HCT116 (cell line): ENCODE measurements around the gene TTLL4. TPM values are rescaled to one million over a fixed set of nuclear protein-coding genes. Genes with fewer than 3 reads are reported as not detected.

ENCODE experiments used
- ATAC-seq: fragments of 200-7000 bp; cut with Tn5 transposase; 2 replicates; pipeline ENCODE4 v1.9.1; 2020; ENCODE audit warnings: mild to moderate bottlenecking, moderate library complexity
- BruUV-seq: library from RNA; stranded (reverse); fragments of 400-500 nt; replicated peaks from 2 replicates; lab custom pipeline; 2021; lab: Mats Ljungman, UMichigan
- CTCF ChIA-PET: fragments of 300-600 bp; sonication (Branson Sonifier 250); formaldehyde crosslinking; loops from one replicate; lab custom pipeline; 2021; ENCODE audit warnings: antibody characterized with exemption; lab: Charles Lee
- POLR2A ChIA-PET: fragments of 300-600, 350-600 bp; sonication (Branson Sonifier 250); formaldehyde crosslinking; loops from one replicate; lab custom pipeline; 2021; ENCODE audit warnings: antibody characterized with exemption; lab: Charles Lee
- RAD21 ChIA-PET, 2 experiments: fragments of 300-600 bp; sonication (Branson Sonifier 250); formaldehyde crosslinking; loops; one replicate each; lab custom pipeline; 2023; ENCODE audit warnings: low total read pairs in 2 of 2; ENCODE audit not compliant: uncharacterized antibody in 2 of 2, unreplicated experiment in 2 of 2, low non-redundant PET in 1 of 2; lab: Charles Lee
- DNase-seq: peaks from one replicate; pipeline ENCODE4 v3.0.0-alpha.2; 2010; ENCODE audit warnings: low read depth, low spot score
- H2AFZ ChIP-seq: fragments of 200-600 bp; shearing (Covaris generic), sonication (generic); 2 replicates; pipeline ENCODE4 v1.6.1; 2017; ENCODE audit warnings: low read depth, mixed run types, mixed read lengths, antibody characterized with exemption, low read length; ENCODE audit not compliant: poor library complexity, severe bottlenecking
- H3K27ac ChIP-seq: 2 replicates; pipeline ENCODE4 v1.5.1; 2012; ENCODE audit warnings: low read depth, low read length
- H3K27me3 ChIP-seq: fragments of 200-600 bp; sonication (generic); 2 replicates; pipeline ENCODE4 v1.6.1; 2016; ENCODE audit warnings: mixed run types, low read length, mixed read lengths; ENCODE audit not compliant: insufficient read depth
- H3K36me3 ChIP-seq, 2 experiments: fragments of 200-500 bp in 1 of 2; fragments of 200-600 bp in 1 of 2; sonication (Bioruptor generic) in 1 of 2; sonication (generic) in 1 of 2; 2 replicates each; pipeline versions ENCODE4 v1.5.1 to v1.6.1; 2014 to 2016; ENCODE audit warnings: low read length in 2 of 2, inconsistent platforms in 1 of 2, mixed read lengths in 1 of 2, mixed run types in 1 of 2; ENCODE audit not compliant: insufficient read depth in 2 of 2, control insufficient read depth in 1 of 2
- H3K4me1 ChIP-seq, 2 experiments: fragments of 200-600 bp in 1 of 2; sonication (generic) in 1 of 2; 2 replicates each; pipeline versions ENCODE4 v1.5.1 to v1.6.1; 2012 to 2017; ENCODE audit warnings: low read length in 2 of 2, inconsistent platforms in 1 of 2, mild to moderate bottlenecking in 1 of 2, mixed read lengths in 1 of 2, mixed run types in 1 of 2, moderate library complexity in 1 of 2; ENCODE audit not compliant: insufficient read depth in 2 of 2, control insufficient read depth in 1 of 2
- H3K4me2 ChIP-seq: fragments of 200-600 bp; sonication (generic); 2 replicates; pipeline ENCODE4 v1.6.1; 2017; ENCODE audit warnings: mixed run types, low read length, mixed read lengths
- H3K4me3 ChIP-seq, 2 experiments: fragments of 200-600 bp in 1 of 2; sonication (generic) in 1 of 2; replicated peaks in 1 of 2; 2 replicates each; pipeline ENCODE4 v1.5.1; 2011 to 2016; ENCODE audit warnings: low read length in 2 of 2, control low read depth in 1 of 2, low read depth in 1 of 2, mild to moderate bottlenecking in 1 of 2, mixed read lengths in 1 of 2, mixed run types in 1 of 2
- H3K79me2 ChIP-seq: fragments of 200-600 bp; sonication (generic); 2 replicates; pipeline ENCODE4 v1.6.1; 2017; ENCODE audit warnings: mild to moderate bottlenecking, mixed run types, low read length, moderate library complexity, mixed read lengths; ENCODE audit not compliant: insufficient read depth
- H3K9ac ChIP-seq: fragments of 200-600 bp; sonication (generic); 2 replicates; pipeline ENCODE4 v1.6.1; 2016; ENCODE audit warnings: low read length, mixed read lengths
- H3K9me2 ChIP-seq: fragments of 200-600 bp; sonication (generic), shearing (Covaris generic); 2 replicates; pipeline ENCODE4 v1.6.1; 2017; ENCODE audit warnings: mixed run types, mild to moderate bottlenecking, moderate library complexity; ENCODE audit not compliant: insufficient read depth
- H3K9me3 ChIP-seq, 2 experiments: fragments of 200-500 bp in 1 of 2; fragments of 200-600 bp in 1 of 2; sonication (Bioruptor generic) in 1 of 2; sonication (generic) in 1 of 2; 2 replicates each; pipeline ENCODE4 v1.6.1; 2014 to 2017; ENCODE audit warnings: low read length in 2 of 2, mixed read lengths in 2 of 2, inconsistent platforms in 1 of 2, low read depth in 1 of 2, mild to moderate bottlenecking in 1 of 2, mixed run types in 1 of 2, moderate library complexity in 1 of 2; ENCODE audit not compliant: control insufficient read depth in 1 of 2, insufficient read depth in 1 of 2
- H4K20me1 ChIP-seq: fragments of 200-600 bp; sonication (generic), shearing (Covaris generic); 2 replicates; pipeline ENCODE4 v1.6.1; 2017; ENCODE audit warnings: mixed run types, mild to moderate bottlenecking, moderate library complexity; ENCODE audit not compliant: insufficient read depth
- ATF3 ChIP-seq: IDR thresholded peaks from 2 replicates; pipeline ENCODE4 v1.6.1; 2012
- CBX3 ChIP-seq: IDR thresholded peaks from 2 replicates; pipeline ENCODE4 v1.6.1; 2012; ENCODE audit warnings: low read depth
- CEBPB ChIP-seq: IDR thresholded peaks from 2 replicates; pipeline ENCODE4 v1.6.1; 2012; ENCODE audit warnings: low read depth
- CTCF ChIP-seq, 3 experiments: fragments of 200-600 bp in 1 of 3; sonication (generic) in 1 of 3; IDR thresholded peaks in 2 of 3; conservative IDR thresholded peaks in 1 of 3; 2 replicates each; pipeline ENCODE4 v1.5.1; 2012 to 2017; ENCODE audit warnings: low read depth in 2 of 3, low read length in 2 of 3, antibody characterized with exemption in 1 of 3, borderline replicate concordance in 1 of 3, control low read depth in 1 of 3, mild to moderate bottlenecking in 1 of 3, mixed read lengths in 1 of 3, mixed run types in 1 of 3, moderate library complexity in 1 of 3; ENCODE audit not compliant: insufficient read depth in 1 of 3
- EGR1 ChIP-seq: IDR thresholded peaks from 2 replicates; pipeline ENCODE4 v1.6.1; 2012; ENCODE audit warnings: low read depth
- EZH2 ChIP-seq: fragments of 200-600 bp; sonication (generic); IDR thresholded peaks from 2 replicates; pipeline ENCODE4 v1.6.1; 2017; ENCODE audit warnings: antibody characterized with exemption, mixed run types
- EZH2phosphoT487 ChIP-seq: fragments of 200-600 bp; IDR thresholded peaks from 2 replicates; pipeline ENCODE4 v1.6.1; 2018; ENCODE audit warnings: antibody characterized with exemption, borderline replicate concordance
- JUND ChIP-seq: IDR thresholded peaks from 2 replicates; pipeline ENCODE4 v1.6.1; 2012
- MAX ChIP-seq: IDR thresholded peaks from 2 replicates; pipeline ENCODE4 v1.6.1; 2012
- POLR2A ChIP-seq: IDR thresholded peaks from 2 replicates; pipeline ENCODE4 v1.7.0; 2011; ENCODE audit warnings: borderline replicate concordance; ENCODE audit not compliant: insufficient read depth, insufficient read length; ENCODE audit errors: extremely low read depth
- POLR2AphosphoS5 ChIP-seq: IDR thresholded peaks from 2 replicates; pipeline ENCODE4 v1.6.1; 2011; ENCODE audit warnings: mild to moderate bottlenecking, low read depth, low read length, moderate library complexity
- RAD21 ChIP-seq: IDR thresholded peaks from 2 replicates; pipeline ENCODE4 v1.6.1; 2012; ENCODE audit warnings: low read depth, mild to moderate bottlenecking
- SIN3A ChIP-seq: IDR thresholded peaks from 2 replicates; pipeline ENCODE4 v1.6.1; 2012; ENCODE audit warnings: low read depth
- SP1 ChIP-seq: IDR thresholded peaks from 2 replicates; pipeline ENCODE4 v1.6.1; 2012; ENCODE audit warnings: low read depth
- SRF ChIP-seq: IDR thresholded peaks from 2 replicates; pipeline ENCODE4 v1.6.1; 2012; ENCODE audit warnings: low read depth
- TCF7L2 ChIP-seq: IDR thresholded peaks from 2 replicates; pipeline ENCODE4 v1.7.0; 2011; ENCODE audit warnings: borderline replicate concordance, inconsistent platforms; ENCODE audit not compliant: insufficient read depth, insufficient read length; ENCODE audit errors: extremely low read depth
- YY1 ChIP-seq: IDR thresholded peaks from 2 replicates; pipeline ENCODE4 v1.6.1; 2011; ENCODE audit warnings: low read length, low read depth, moderate library complexity, mild to moderate bottlenecking; ENCODE audit not compliant: insufficient replicate concordance; ENCODE audit errors: extremely low read depth
- ZBTB33 ChIP-seq: IDR thresholded peaks from 2 replicates; pipeline ENCODE4 v1.6.1; 2011; ENCODE audit warnings: mild to moderate bottlenecking, low read length, moderate library complexity; ENCODE audit not compliant: insufficient replicate concordance; ENCODE audit errors: extremely low read depth
- ZFX ChIP-seq: fragments of 450-650 bp; IDR thresholded peaks from 2 replicates; pipeline ENCODE4 v1.6.1; 2017
- ZNF274 ChIP-seq: fragments of 200-500 bp; sonication (Bioruptor generic); IDR thresholded peaks from 2 replicates; pipeline ENCODE4 v1.6.1; 2014; ENCODE audit warnings: mild to moderate bottlenecking, low read depth, low read length, inconsistent platforms
- intact Hi-C: fragments of 100-400 bp; cut with micrococcal nuclease; formaldehyde crosslinking; loops from 2 replicates; pipeline ENCODE4 v1.10.0; 2022
- total RNA-seq: library from RNA; stranded (reverse); gene quantifications from one replicate; pipeline ENCODE4 v1.2.1, GENCODE V29; 2021; ENCODE audit not compliant: unreplicated experiment

TTLL4 gene
- total RNA-seq, 1 experiment from 2014 or later, result 53.0 TPM

GRCh38 chr2:218796691-218797090, 86.1 kb downstream of the TTLL4 start:
- Histone ChIP-seq H3K27ac (no peak overlapping the region), H3K9ac (no peak overlapping the region), H3K79me2 (no peaks in the 10 kb centered on the region), H3K4me2 (no peak overlapping the region), H3K9me3 (no peaks in the 10 kb centered on the region), H3K9me2 (no peaks in the 10 kb centered on the region), H3K4me1 (no peaks in the 10 kb centered on the region), H3K27me3 (no peaks in the 10 kb centered on the region), H4K20me1 (no peaks in the 10 kb centered on the region), H2AFZ (no peak overlapping the region), H3K36me3 (no peaks in the 10 kb centered on the region), H3K4me3 (no peak overlapping the region)
- DNase-seq (no peak), ATAC-seq (no peak)
- ChIA-PET RAD21 (interaction anchor here in 1 of 2 experiments (0.6 kb wide), 1 partner anchor 22 kb away, joined by 3 read pairs; no protein-coding TSS in a partner anchor), POLR2A (no interaction called here), CTCF (no interaction called here)
- TF ChIP-seq EZH2 (no peak), SRF (no peak), EZH2phosphoT487 (no peak), JUND (no peak), RAD21 (no peak), CTCF (IDR thresholded peaks at IDR 0.05 in 2 of 3, conservative IDR thresholded peaks at IDR 0.05 in 1 of 3; ENCODE audit: borderline replicate concordance in 1 of 3, insufficient read depth in 1 of 3, low read depth in 2 of 3, low read length in 2 of 3) (no peak), CEBPB (no peak), ZNF274 (no peak), SP1 (no peak), POLR2A (no peak), ATF3 (no peak), CBX3 (no peak), ZBTB33 (no peak), POLR2AphosphoS5 (no peak), SIN3A (no peak), TCF7L2 (no peak), YY1 (no peak), ZFX (no peak), EGR1 (no peak), MAX (no peak)
- intact Hi-C loops, result no loop called here
- no TSS peak for BruUV-seq
